Spinal cord (tissue), 4 donors: ENCODE results near the gene ARHGAP22. TPM values are rescaled to one million over a fixed set of nuclear protein-coding genes. Genes with fewer than 3 reads are reported as not detected.

Experiments
- polyA plus RNA-seq, 2 donors: library from polyadenylated mRNA; unstranded; fragments of 120-200 nt; gene quantifications; one replicate each; pipeline ENCODE4 v1.2.1, GENCODE V29; 2013; ENCODE audit not compliant: insufficient read length in 2 of 2
- small RNA-seq: library from RNA; depleted of rRNA; stranded (forward); fragments of <200 nt; gene quantifications from one replicate; pipeline ENCODE3, GENCODE V24; 2014; ENCODE audit warnings: low replicate concordance
- total RNA-seq, 2 donors: library from RNA; depleted of rRNA in 1 of 2; stranded (reverse); fragments of 120-200 nt in 1 of 2; fragments of >200 nt in 1 of 2; gene quantifications; one replicate each; pipeline versions ENCODE4 v1.2.3 to v1.2.4, GENCODE V29; 2013 to 2014

Gene ARHGAP22
- total and polyA plus RNA-seq, 4 donors, result 6.2 to 13.2 (median 11.9) TPM

Small RNAs within 50 kb of the gene (small RNA-seq; reads per million reads assigned to genes)
- gene AC016397.1, result not detected

Other genes with a start within 250 kb of the ARHGAP22 start
- 1 to 10 TPM; 3.8 TPM for gene WDFY4, start 79.8 kb upstream of the ARHGAP22 start, total RNA-seq
- gene WDFY4, start 79.8 kb upstream of the ARHGAP22 start, polyA plus RNA-seq, result 1 to 10 TPM; 3.1 to 3.3 TPM